HepG2 (cell line): ENCODE measurements around the gene TOPBP1. TPM values are rescaled to one million over a fixed set of nuclear protein-coding genes. Genes with fewer than 3 reads are reported as not detected.
"Not testable (repeated sequence)": the region's sequence is repeated elsewhere in the genome, so short reads cannot be mapped to it uniquely, and the experiment has no call there.

Experiments
- FOXA3 ChIP-seq: IDR thresholded peaks from 2 replicates; pipeline ENCODE4 v1.6.1; 2016; ENCODE audit warnings: missing genetic modification reagents, missing compliant biosample characterization
- FOXJ3 ChIP-seq: sonication (generic); formaldehyde crosslinking; IDR thresholded peaks from 2 replicates; pipeline ENCODE4 v1.4.0; 2020; ENCODE audit warnings: missing genetic modification reagents, mild to moderate bottlenecking, borderline replicate concordance
- NONO ChIP-seq, 2 experiments: fragments of 450-650 bp in 1 of 2; sonication (generic) in 1 of 2; formaldehyde crosslinking in 1 of 2; IDR thresholded peaks in 1 of 2; conservative IDR thresholded peaks in 1 of 2; 2 replicates each; pipeline versions ENCODE4 v1.6.1 to v1.8.0; 2017 to 2022; ENCODE audit warnings: mild to moderate bottlenecking in 1 of 2, missing genetic modification reagents in 1 of 2, moderate library complexity in 1 of 2
- PAXIP1 ChIP-seq: sonication (generic); formaldehyde crosslinking; conservative IDR thresholded peaks from 2 replicates; pipeline ENCODE4 v1.4.0; 2020; ENCODE audit warnings: mild to moderate bottlenecking, missing genetic modification reagents, moderate library complexity
- THAP11 ChIP-seq: IDR thresholded peaks from 2 replicates; pipeline ENCODE4 v1.6.1; 2016; ENCODE audit warnings: missing biosample characterization, missing genetic modification reagents
- polyA plus RNA-seq, 8 experiments: library from polyadenylated mRNA; depleted of rRNA in 3 of 8; stranded (reverse) in 7 of 8; unstranded in 1 of 8; fragments of >200 nt; fragmentation: Illumina TruSeq in 4 of 8; extraction: Trizol in 4 of 8; gene quantifications; 2 replicates each; pipeline versions ENCODE4 v1.2.1 to v1.2.3, GENCODE V29; 2011 to 2016; ENCODE audit warnings: low read depth in 4 of 8, missing spikeins in 1 of 8, mixed read lengths in 1 of 8; ENCODE audit not compliant: insufficient read depth in 1 of 8
- total RNA-seq, 5 experiments: library from RNA; depleted of rRNA; stranded (reverse); fragments of >200 nt; fragmentation: Illumina TruSeq; extraction: Trizol; gene quantifications; 2 replicates each; pipeline ENCODE4 v1.2.3, GENCODE V29; 2016; ENCODE audit warnings: low read depth in 1 of 5
- TF ChIP-seq, protein P1 (sequence below): sonication (generic); formaldehyde crosslinking; IDR thresholded peaks from 2 replicates; pipeline ENCODE4 v1.5.1; 2020; ENCODE audit warnings: mild to moderate bottlenecking, missing genetic modification reagents, moderate library complexity
- TF ChIP-seq, protein P2 (sequence below): IDR thresholded peaks from 2 replicates; pipeline ENCODE4 v1.6.1; 2016; ENCODE audit warnings: mild to moderate bottlenecking
- TF ChIP-seq, protein P3 (sequence below): IDR thresholded peaks from 2 replicates; pipeline ENCODE4 v1.4.0; 2020; ENCODE audit warnings: mild to moderate bottlenecking, missing genetic modification reagents

TOPBP1 gene
- total and polyA plus RNA-seq, 2 of the 13 experiments (the other 11 are each of a cell fraction or from before 2014, with no cell fraction given), result 24.3 to 42.9 TPM

DNA sequence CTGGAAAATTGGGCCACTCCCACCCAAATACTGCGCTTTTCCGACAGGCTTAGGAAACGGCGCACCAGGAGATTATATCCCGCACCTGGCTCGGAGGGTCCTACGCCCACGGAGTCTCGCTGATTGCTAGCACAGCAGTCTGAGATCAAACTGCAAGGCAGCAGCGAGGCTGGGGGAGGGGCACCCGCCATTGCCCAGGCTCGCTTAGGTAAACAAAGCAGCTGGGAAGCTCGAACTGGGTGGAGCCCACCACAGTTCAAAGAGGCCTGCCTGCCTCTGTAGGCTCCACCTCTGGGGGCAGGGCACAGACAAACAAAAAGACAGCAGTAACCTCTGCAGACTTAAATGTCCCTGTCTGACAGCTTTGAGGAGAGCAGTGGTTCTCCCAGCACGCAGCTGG is 110.2 kb downstream of the TOPBP1 start (continued):
- not testable (repeated sequence) for TF ChIP-seq NONO (IDR thresholded peaks at IDR 0.05)
- TF ChIP-seq NONO (CRISPR knock-in tag; conservative IDR thresholded peaks at IDR 0.05) (0 out of 2 replicates have a peak, but pooled peaks have one; percentile 22), PAXIP1 (CRISPR knock-in tag) (peak; percentile 66), THAP11 (CRISPR knock-in tag) (peak; percentile 23; the same call in 1 of the 2 replicates), FOXA3 (CRISPR knock-in tag) (peak; percentile 80), FOXJ3 (CRISPR knock-in tag) (peak; percentile 41; the same call in 1 of the 2 replicates)
- TF ChIP-seq, protein P1, sequence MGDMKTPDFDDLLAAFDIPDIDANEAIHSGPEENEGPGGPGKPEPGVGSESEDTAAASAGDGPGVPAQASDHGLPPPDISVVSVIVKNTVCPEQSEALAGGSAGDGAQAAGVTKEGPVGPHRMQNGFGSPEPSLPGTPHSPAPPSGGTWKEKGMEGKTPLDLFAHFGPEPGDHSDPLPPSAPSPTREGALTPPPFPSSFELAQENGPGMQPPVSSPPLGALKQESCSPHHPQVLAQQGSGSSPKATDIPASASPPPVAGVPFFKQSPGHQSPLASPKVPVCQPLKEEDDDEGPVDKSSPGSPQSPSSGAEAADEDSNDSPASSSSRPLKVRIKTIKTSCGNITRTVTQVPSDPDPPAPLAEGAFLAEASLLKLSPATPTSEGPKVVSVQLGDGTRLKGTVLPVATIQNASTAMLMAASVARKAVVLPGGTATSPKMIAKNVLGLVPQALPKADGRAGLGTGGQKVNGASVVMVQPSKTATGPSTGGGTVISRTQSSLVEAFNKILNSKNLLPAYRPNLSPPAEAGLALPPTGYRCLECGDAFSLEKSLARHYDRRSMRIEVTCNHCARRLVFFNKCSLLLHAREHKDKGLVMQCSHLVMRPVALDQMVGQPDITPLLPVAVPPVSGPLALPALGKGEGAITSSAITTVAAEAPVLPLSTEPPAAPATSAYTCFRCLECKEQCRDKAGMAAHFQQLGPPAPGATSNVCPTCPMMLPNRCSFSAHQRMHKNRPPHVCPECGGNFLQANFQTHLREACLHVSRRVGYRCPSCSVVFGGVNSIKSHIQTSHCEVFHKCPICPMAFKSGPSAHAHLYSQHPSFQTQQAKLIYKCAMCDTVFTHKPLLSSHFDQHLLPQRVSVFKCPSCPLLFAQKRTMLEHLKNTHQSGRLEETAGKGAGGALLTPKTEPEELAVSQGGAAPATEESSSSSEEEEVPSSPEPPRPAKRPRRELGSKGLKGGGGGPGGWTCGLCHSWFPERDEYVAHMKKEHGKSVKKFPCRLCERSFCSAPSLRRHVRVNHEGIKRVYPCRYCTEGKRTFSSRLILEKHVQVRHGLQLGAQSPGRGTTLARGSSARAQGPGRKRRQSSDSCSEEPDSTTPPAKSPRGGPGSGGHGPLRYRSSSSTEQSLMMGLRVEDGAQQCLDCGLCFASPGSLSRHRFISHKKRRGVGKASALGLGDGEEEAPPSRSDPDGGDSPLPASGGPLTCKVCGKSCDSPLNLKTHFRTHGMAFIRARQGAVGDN (CRISPR knock-in tag), result peak; percentile 48; the same call in 1 of the 2 replicates
- TF ChIP-seq, protein P2, sequence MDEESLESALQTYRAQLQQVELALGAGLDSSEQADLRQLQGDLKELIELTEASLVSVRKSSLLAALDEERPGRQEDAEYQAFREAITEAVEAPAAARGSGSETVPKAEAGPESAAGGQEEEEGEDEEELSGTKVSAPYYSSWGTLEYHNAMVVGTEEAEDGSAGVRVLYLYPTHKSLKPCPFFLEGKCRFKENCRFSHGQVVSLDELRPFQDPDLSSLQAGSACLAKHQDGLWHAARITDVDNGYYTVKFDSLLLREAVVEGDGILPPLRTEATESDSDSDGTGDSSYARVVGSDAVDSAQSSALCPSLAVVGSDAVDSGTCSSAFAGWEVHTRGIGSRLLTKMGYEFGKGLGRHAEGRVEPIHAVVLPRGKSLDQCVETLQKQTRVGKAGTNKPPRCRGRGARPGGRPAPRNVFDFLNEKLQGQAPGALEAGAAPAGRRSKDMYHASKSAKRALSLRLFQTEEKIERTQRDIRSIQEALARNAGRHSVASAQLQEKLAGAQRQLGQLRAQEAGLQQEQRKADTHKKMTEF (CRISPR knock-in tag), result peak; percentile 72; the same call in 1 of the 2 replicates
- TF ChIP-seq, protein P3, sequence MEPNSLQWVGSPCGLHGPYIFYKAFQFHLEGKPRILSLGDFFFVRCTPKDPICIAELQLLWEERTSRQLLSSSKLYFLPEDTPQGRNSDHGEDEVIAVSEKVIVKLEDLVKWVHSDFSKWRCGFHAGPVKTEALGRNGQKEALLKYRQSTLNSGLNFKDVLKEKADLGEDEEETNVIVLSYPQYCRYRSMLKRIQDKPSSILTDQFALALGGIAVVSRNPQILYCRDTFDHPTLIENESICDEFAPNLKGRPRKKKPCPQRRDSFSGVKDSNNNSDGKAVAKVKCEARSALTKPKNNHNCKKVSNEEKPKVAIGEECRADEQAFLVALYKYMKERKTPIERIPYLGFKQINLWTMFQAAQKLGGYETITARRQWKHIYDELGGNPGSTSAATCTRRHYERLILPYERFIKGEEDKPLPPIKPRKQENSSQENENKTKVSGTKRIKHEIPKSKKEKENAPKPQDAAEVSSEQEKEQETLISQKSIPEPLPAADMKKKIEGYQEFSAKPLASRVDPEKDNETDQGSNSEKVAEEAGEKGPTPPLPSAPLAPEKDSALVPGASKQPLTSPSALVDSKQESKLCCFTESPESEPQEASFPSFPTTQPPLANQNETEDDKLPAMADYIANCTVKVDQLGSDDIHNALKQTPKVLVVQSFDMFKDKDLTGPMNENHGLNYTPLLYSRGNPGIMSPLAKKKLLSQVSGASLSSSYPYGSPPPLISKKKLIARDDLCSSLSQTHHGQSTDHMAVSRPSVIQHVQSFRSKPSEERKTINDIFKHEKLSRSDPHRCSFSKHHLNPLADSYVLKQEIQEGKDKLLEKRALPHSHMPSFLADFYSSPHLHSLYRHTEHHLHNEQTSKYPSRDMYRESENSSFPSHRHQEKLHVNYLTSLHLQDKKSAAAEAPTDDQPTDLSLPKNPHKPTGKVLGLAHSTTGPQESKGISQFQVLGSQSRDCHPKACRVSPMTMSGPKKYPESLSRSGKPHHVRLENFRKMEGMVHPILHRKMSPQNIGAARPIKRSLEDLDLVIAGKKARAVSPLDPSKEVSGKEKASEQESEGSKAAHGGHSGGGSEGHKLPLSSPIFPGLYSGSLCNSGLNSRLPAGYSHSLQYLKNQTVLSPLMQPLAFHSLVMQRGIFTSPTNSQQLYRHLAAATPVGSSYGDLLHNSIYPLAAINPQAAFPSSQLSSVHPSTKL (CRISPR knock-in tag), result peak; percentile 71
